NCI-H2081 treated with DMSO at 0.1 percent for 48 hours (cell line): Measurements from ENCODE around the gene DNAH7.
"Not testable (repeated sequence)": the region's sequence is repeated elsewhere in the genome, so short reads cannot be mapped to it uniquely, and the experiment has no call there.

Experiments
- DNase-seq: peaks from one replicate; lab custom pipeline; 2025; lab: John Stamatoyannopoulos, UW

The DNAH7 gene

GRCh38 chr2:195967336-195967735, 101.3 kb downstream of the DNAH7 start:
- DNase-seq, result no peak

GRCh38 chr2:195961873-195962272, 106.8 kb downstream of the DNAH7 start:
- DNase-seq, result no peak

- no peak for DNase-seq
These were observed 109.3 kb downstream of the DNAH7 start for GRCh38 chr2:195959341-195959740.

GRCh38 chr2:195956725-195957124, 111.9 kb downstream of the DNAH7 start:
- DNase-seq, result no peak

- no peak for DNase-seq
These were observed 123.6 kb downstream of the DNAH7 start for GRCh38 chr2:195945056-195945455.

DNA sequence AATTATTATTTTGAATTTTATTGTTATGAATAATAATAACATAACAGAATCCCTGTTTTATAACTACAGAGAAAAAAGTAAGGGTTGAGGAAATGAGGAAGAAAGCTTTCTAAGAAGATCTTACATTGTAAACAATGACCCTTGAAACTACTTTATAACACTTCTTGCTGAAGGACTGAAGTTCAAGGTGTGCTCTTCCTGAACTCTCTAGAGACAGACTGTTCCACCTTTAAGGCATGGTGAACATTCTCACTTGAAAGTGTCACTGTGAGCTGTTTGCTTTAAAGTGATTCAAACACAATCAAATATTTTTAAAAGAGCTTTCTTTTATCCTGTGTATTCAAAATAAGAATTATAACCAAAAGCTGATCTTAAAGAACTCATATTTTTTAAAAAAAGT, 131.5 kb downstream of the DNAH7 start:
- DNase-seq, result no peak

- no peak for DNase-seq
These were observed 134.2 kb downstream of the DNAH7 start for GRCh38 chr2:195934484-195934883.

- DNase-seq, result no peak
These were observed 139.1 kb downstream of the DNAH7 start for GRCh38 chr2:195929531-195929930.

- DNase-seq, result no peak
These were observed 143.5 kb downstream of the DNAH7 start for GRCh38 chr2:195925120-195925519.

GRCh38 chr2:195923889-195924288, 144.7 kb downstream of the DNAH7 start:
- DNase-seq, result no peak

DNA sequence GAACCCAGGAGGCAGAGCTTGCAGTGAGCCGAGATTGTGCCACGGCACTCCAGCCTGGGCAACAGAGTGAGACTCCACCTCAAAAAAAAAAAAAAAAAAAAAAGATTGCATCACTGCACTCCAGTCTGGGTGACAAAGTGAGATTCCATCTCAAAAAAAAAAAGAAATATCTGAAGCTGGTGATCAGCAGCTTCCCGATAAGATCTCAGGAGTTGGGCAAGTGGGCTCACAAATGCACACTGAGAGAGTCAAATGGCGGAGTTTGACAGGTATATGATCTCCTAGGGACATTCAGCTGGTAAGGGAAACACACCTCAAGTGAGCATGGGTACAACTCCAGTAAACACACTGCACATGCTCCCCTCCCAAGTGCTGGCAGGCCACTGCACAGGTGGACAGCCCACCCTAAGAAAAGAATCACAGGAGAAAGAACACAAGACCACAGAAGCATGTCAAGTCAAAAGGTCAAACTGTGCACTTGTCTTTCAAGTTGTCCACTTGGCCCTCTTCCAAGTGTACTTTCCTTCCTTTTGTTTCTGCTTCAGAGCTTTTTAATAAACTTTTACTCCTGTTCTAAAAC, 151.5 kb downstream of the DNAH7 start:
- not testable (repeated sequence) for DNase-seq

DNA sequence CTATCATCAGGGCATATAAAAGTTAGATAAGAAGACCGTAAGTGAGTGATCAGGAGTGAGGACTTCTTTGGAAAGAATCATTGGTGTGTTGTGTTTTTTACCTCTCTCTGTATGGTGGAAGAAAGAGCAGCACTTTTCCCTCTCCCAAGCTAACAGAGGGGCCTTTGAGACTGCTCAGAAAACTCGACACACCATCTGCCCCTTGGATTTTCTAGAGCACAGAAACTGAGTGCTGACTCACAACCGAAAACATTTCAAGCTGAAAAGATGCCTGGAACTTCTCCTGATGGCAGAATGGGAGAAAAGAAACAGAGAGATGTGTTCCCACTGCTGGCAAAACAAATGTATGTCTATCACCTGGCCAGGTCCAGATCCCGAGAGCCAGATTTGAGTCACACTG, 156.6 kb downstream of the DNAH7 start:
- DNase-seq, result no peak

GRCh38 chr2:195910570-195910969, 158.1 kb downstream of the DNAH7 start:
- DNase-seq, result no peak

DNA sequence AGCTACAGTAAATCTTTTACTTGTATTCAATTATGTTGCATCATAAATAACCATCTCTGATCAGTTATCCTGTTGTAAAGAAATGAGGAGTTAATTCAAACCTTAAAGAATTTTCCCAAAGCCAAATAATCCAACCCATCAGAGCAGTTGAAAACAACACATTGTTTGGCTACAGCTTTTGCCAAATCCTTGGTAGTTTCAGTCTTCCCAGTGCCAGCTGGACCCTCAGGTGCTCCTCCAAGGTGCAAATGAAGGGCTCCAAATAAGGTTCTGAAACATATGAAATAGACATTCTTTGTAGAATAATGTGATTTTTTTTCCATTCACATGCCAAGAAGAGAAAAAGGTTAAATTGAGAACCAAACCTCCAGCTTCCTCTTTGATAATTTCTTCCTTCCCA, 158.7 kb downstream of the DNAH7 start:
- no peak for DNase-seq

- no peak for DNase-seq
These were observed 161.2 kb downstream of the DNAH7 start for GRCh38 chr2:195907474-195907873.

GRCh38 chr2:195903956-195904355, 164.7 kb downstream of the DNAH7 start:
- DNase-seq, result no peak

DNA sequence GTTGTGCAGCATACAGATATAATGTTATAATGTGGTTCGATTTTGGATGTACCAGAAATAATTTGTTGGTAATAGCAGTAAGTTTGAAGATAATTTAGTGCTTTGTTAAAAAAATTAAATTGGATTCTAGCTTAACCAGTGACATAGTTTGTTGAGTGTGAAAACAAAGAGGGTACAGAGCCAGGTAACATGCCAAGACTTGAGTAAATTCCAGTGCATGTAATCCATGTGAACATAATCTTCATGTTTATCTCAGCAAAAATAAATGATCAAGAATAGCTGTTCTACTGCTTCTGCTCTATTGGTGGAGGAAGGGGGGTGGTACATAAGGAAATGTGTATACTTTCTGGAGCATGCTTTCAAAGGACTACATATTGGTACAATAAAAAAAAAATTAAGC, 165.8 kb downstream of the DNAH7 start:
- no peak for DNase-seq

DNA sequence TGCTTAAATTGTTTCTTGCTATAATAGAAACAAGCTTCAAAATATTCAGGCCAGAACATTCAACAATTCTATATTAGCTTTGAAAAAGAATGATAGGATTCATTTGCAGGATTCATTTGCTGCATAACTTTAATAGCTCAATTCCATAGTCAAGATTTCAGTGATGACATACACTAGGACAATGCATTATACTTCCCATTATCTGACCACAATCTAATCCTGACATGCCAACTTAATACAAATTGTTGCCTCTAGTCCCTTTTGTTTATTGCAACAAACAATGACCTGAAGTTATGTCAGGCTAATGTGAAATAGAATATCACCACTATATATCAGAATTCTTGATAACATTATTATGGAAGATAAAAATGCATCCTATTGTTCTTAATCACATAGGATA, 169.4 kb downstream of the DNAH7 start:
- no peak for DNase-seq

GRCh38 chr2:195898505-195899191, 170.0 kb downstream of the DNAH7 start:
- no peak for DNase-seq

GRCh38 chr2:195891081-195891480, 177.6 kb downstream of the DNAH7 start:
- no peak for DNase-seq

GRCh38 chr2:195879153-195879552, 189.5 kb downstream of the DNAH7 start:
- DNase-seq, result no peak

DNA sequence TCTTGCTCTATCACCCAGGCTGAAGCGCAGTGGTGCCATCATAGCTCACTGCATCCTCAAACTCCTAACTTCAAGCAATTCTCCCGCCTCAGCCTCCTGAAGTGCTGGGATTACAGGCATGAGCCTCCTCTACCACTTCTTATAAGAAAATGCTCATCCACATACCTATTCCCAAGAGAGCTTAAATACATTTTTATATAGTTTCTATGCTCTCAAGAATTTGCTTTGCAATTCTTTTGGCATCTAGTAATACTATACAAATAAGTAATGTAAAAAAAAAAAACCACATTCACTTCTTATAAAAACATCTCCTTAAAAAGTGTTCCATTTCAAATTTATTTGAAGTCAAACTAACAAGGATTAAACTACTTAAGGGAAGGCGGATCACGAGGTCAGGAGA, 197.3 kb downstream of the DNAH7 start:
- DNase-seq, result no peak

DNA sequence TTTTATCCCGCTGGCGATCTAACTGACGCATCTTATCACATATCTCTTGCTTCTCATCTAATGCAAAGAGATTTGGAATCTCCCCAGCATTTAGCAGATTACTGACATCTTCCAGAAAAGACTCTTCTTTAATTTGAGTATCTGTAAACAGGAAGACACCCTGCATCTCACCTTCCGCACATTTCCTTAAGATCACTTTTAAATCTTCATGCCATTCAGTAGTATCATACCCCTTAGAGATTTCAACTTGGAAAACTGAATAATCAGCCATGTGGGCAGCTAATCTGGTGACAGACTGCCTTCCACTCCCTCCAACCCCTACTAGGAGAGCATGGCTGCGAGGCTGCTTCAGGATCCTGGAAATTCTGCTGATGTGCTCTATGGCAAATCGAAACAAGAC, 204.3 kb downstream of the DNAH7 start:
- no peak for DNase-seq

GRCh38 chr2:195863564-195863963, 205.1 kb downstream of the DNAH7 start:
- DNase-seq, result no peak
